Activated CD4-positive, alpha-beta memory T cell treated with anti-CD3 and anti-CD28 coated beads, Interleukin-2, amount 10 ng/mL, durations not matched to agents 7 days and 5 days (primary cell): ENCODE results near the gene CEACAM20. TPM values are rescaled to one million over a fixed set of nuclear protein-coding genes. Genes with fewer than 3 reads are reported as not detected.
A peak's percentile ranks its signal among the peaks of the same experiment; 100 is the strongest.
"Not testable (repeated sequence)": the region's sequence is repeated elsewhere in the genome, so short reads cannot be mapped to it uniquely, and the experiment has no call there.

ENCODE experiments used
- CTCF ChIA-PET: fragments of 350-600 bp; sonication (Branson Sonifier 250); formaldehyde crosslinking; loops from one replicate; lab custom pipeline; 2021; ENCODE audit warnings: antibody characterized with exemption, inconsistent platforms; lab: Charles Lee
- POLR2A ChIA-PET: fragments of 350-600 bp; sonication (Branson Sonifier 250); formaldehyde crosslinking; loops from one replicate; lab custom pipeline; 2021; ENCODE audit warnings: antibody characterized with exemption; lab: Charles Lee
- DNase-seq: peaks from one replicate; pipeline ENCODE4 v3.0.0-alpha.2; 2020
- H3K27ac Mint-ChIP-seq: one replicate; pipeline ENCODE4 v1.8.0; 2021; ENCODE audit warnings: mild to moderate bottlenecking, mixed read lengths
- H3K27me3 Mint-ChIP-seq: one replicate; pipeline ENCODE4 v1.8.0; 2021; ENCODE audit warnings: mixed read lengths
- H3K36me3 Mint-ChIP-seq: one replicate; pipeline ENCODE4 v1.8.0; 2021; ENCODE audit warnings: low read depth, mixed read lengths
- H3K4me1 Mint-ChIP-seq: one replicate; pipeline ENCODE4 v1.8.0; 2021; ENCODE audit warnings: mixed read lengths
- H3K4me3 Mint-ChIP-seq: one replicate; pipeline ENCODE4 v1.8.0; 2021; ENCODE audit warnings: mild to moderate bottlenecking, mixed read lengths
- H3K9me3 Mint-ChIP-seq: one replicate; pipeline ENCODE4 v1.8.0; 2021; ENCODE audit warnings: mixed read lengths
- total RNA-seq, 2 experiments: library from RNA; stranded (reverse); gene quantifications; one replicate each; pipeline ENCODE4 v1.2.3, GENCODE V29; 2021

The CEACAM20 gene
- total RNA-seq, 2 experiments from 2014 or later: not detected

DNA sequence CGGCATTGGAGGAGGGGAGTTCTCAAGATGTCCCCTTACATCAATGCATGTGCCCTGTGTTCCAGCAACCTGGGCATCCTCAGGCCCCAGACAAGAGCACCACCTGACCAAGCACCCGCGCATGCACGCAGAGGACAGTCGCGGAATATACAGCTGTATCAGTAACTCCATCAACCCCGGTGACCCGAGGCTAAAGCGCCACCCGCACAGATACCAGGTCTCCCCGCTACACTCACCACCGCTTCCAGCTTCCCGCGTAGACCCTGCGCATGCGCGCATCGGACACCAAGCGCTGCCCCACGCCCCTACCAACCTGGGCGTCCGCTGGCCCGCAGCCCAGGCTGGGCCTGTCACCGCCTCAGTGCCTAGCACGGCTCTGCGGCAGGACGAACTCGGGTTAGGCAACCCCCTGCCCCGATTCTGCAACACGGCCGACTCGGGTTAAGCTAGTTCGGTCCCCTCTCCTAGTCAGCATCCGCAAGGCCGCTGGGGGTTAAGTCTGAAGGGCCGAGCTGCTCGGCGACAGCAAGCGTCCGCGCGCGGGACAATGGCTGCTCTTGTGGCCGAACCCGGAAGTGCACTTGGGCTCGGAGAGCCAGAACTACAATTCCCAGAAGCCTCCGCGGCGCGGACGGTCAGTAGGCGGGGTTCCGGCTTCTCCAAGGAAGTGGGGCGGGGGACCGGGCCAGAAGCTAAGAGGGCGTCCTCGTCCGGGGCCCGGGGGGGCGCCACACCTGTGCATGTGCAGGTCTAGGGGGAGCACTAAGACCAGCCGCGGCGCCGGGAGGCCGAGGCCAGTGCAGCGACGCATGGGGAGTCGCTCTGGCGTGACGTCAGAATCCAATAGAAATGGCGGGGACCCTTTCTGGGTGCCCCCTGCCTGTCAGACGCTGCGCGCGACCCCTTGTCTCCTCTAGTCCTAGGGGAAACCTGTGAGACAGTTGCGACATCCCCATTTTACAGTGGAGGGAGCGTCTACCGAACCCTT lies 29.2 kb downstream of the CEACAM20 start, which contains the start of gene ZNF180:
Gene ZNF180 (minus strand): TSS at position 561 of the 988 bp plus-strand sequence. CDS start 3,188 bp downstream, outside the sequence.
- peak within 1 kb of the TSS; percentile 86 for H3K27ac Mint-ChIP-seq
- peak within 1 kb of the TSS; percentile 97 for H3K4me3 Mint-ChIP-seq
- H3K4me1 Mint-ChIP-seq: peaks cover 35% of the 10 kb centered on the region
- H3K9me3 Mint-ChIP-seq: peaks cover 52% of the 10 kb centered on the region
- ChIA-PET CTCF (interaction anchor here (0.8 to 1.4 kb wide), 4 partner anchors 10 to 832 kb away, joined by 3 to 5 read pairs (median 4); no protein-coding TSS in a partner anchor), POLR2A (interaction anchor here (1.1 to 2.4 kb wide), 10 partner anchors 9 to 587 kb away, joined by 3 to 14 read pairs (median 6); partner anchors contain the start of genes ZNF226 and ZNF235)
- H3K27me3 Mint-ChIP-seq: no peaks in the 10 kb centered on the region
- peaks cover 55% of the 10 kb centered on the region for H3K36me3 Mint-ChIP-seq
- peak; percentile 94 for DNase-seq

DNA sequence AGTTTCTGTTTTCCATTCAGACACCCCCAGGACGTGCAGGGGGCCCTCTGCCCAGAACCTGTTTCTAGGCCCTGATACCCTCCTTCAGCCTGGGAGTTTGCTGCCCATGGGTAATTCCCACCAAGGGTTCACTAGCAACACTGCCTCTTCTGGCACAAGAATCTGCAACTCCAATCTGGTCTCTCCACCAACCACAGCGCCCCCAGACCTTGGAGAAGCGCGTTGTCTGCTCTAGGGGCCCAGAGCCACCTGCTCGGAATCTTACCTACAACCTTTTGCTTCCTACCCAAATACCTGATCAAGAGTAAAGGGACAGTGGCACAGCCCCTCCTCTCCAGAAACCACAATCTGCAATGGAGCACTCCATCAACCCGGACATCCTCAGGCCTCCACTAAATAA lies 29.9 kb downstream of the CEACAM20 start:
- H3K4me1 Mint-ChIP-seq: peaks cover 37% of the 10 kb centered on the region
- ChIA-PET CTCF (interaction anchor here (0.6 to 1.4 kb wide), 3 partner anchors 145 to 498 kb away, joined by 3 to 4 read pairs (median 4); no protein-coding TSS in a partner anchor), POLR2A (interaction anchor here (1.1 to 2.4 kb wide), 8 partner anchors 8 to 586 kb away, joined by 3 to 14 read pairs (median 8); partner anchors contain the start of genes ZNF226 and ZNF235)
- H3K27me3 Mint-ChIP-seq: no peaks in the 10 kb centered on the region
- peaks cover 62% of the 10 kb centered on the region for H3K36me3 Mint-ChIP-seq
- peaks cover 57% of the 10 kb centered on the region for H3K9me3 Mint-ChIP-seq
- H3K27ac Mint-ChIP-seq: peak overlapping the region; percentile 86
- H3K4me3 Mint-ChIP-seq: peak overlapping the region; percentile 97
- no peak for DNase-seq

DNA sequence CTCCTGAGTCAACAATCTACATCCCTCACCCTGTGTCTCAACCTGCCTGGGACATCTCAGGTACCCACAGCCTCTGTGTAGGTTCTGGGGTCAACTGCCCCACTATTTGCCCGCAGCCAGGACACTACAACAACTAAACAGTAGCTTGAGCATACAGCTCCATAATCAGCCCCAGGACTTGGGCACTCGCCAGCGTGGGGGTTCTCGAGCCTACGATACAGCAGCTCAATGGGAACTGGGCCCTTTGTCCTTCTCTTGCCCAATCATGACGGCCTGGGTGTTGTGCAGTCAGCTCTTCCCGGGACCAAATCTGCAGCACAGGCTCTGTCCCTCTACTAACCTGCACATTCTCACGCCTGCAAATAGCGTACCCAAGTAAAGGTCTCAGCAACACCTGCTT lies 30.5 kb downstream of the CEACAM20 start:
- H3K27ac Mint-ChIP-seq: no peak overlapping the region
- peaks cover 59% of the 10 kb centered on the region for H3K9me3 Mint-ChIP-seq
- H3K27me3 Mint-ChIP-seq: no peaks in the 10 kb centered on the region
- ChIA-PET POLR2A (interaction anchor here (1.4 to 2.4 kb wide), 4 partner anchors 8 to 284 kb away, joined by 5 to 11 read pairs (median 8); partner anchors contain the start of gene ZNF235), CTCF (interaction anchor here (0.6 kb wide), 1 partner anchor 190 kb away, joined by 4 read pairs; no protein-coding TSS in a partner anchor)
- no peak for DNase-seq
- H3K4me1 Mint-ChIP-seq: peaks cover 37% of the 10 kb centered on the region
- peaks cover 68% of the 10 kb centered on the region for H3K36me3 Mint-ChIP-seq
- peak overlapping the region; percentile 97 for H3K4me3 Mint-ChIP-seq

DNA sequence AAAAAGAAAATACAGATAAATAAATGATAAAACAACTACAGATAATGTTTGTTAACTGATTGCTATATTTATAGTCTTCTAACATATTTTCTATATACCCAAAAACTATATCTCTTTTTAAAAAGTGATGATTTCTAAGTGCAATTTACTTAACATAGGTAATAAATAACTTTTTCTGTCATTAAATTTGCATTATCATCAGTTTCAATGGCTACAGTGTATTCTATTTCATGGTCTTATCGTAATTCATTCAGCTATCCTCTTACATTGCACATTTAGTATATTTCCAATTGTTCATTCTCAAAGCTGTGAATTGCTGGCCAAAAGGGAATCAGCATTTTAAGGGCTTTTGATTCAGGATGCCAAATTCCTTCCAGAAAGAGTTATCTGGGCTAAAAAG lies 32.8 kb downstream of the CEACAM20 start:
- H3K4me1 Mint-ChIP-seq: peaks cover 37% of the 10 kb centered on the region
- no peak for DNase-seq
- H3K27ac Mint-ChIP-seq: no peak overlapping the region
- H3K36me3 Mint-ChIP-seq: peaks cover 91% of the 10 kb centered on the region
- H3K4me3 Mint-ChIP-seq: no peak overlapping the region
- peaks cover 76% of the 10 kb centered on the region for H3K9me3 Mint-ChIP-seq
- CTCF ChIA-PET: no interaction called here
- POLR2A ChIA-PET: no interaction called here
- no peaks in the 10 kb centered on the region for H3K27me3 Mint-ChIP-seq

DNA sequence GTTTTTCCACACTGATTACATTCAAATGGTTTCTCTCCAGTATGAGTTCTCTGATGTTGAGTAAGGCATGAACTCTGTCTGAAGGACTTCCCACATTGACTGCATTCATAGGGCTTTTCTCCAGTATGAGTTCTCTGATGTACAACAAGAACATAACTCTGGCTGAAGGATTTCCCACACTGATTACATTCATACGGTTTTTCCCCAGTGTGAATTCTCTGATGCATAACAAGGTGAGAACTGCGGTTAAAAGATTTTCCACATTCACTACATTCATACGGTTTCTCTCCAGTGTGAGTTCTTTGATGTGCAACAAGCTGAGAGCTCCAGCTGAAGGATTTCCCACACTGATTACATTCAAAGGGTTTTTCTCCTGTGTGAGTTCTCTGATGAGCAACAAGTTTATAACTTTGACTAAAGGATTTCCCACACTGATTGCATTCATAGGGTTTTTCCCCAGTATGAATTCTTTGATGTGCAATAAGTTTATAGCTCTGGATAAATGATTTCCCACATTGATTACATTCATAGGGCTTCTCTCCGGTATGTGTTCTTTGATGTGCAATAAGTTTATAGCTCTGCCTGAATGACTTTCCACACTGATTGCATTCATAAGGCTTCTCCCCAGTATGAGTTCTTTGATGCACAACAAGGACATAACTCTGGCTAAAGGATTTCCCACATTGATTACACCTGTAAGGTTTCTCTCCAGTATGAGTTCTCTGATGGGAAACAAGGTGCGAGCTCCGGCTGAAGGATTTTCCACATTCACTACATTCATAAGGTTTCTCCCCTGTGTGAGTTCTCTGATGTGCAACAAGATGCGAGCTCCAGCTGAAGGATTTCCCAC lies 52.7 kb downstream of the CEACAM20 start:
- Mint-ChIP-seq H3K27ac (peak overlapping the region; percentile 16), H3K4me3 (no peak overlapping the region), H3K4me1 (no peaks in the 10 kb centered on the region), H3K36me3 (peaks cover 92% of the 10 kb centered on the region), H3K27me3 (no peaks in the 10 kb centered on the region), H3K9me3 (peaks cover 86% of the 10 kb centered on the region)
- ChIA-PET POLR2A (interaction anchor here (1.0 to 1.1 kb wide), 3 partner anchors 21 to 23 kb away, joined by 3 to 5 read pairs (median 3); partner anchors contain the start of gene ZNF180), CTCF (no interaction called here)
- DNase-seq: no peak

DNA sequence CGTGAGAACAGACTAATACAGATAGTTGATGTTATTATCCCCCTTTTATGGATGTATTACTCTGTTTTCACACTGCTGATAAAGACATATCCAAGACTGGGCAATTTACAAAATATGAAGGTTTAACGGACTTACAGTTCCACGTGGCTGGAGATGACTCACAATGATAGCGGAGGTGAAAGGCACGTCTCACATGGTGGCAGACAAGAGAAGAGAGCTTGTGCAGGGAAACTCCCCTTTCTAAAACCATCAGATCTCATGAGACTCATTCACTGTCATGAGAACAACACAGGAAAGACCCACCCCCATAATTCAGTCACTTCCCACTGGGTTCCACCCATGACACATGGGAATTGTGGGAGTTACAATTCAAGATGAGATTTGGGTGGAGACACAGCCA lies 60.7 kb downstream of the CEACAM20 start:
- H3K9me3 Mint-ChIP-seq: peaks cover 80% of the 10 kb centered on the region
- H3K4me3 Mint-ChIP-seq, H3K27ac Mint-ChIP-seq, POLR2A ChIA-PET, CTCF ChIA-PET, H3K4me1 Mint-ChIP-seq, DNase-seq, H3K27me3 Mint-ChIP-seq: not testable (repeated sequence)
- H3K36me3 Mint-ChIP-seq: peaks cover 33% of the 10 kb centered on the region

DNA sequence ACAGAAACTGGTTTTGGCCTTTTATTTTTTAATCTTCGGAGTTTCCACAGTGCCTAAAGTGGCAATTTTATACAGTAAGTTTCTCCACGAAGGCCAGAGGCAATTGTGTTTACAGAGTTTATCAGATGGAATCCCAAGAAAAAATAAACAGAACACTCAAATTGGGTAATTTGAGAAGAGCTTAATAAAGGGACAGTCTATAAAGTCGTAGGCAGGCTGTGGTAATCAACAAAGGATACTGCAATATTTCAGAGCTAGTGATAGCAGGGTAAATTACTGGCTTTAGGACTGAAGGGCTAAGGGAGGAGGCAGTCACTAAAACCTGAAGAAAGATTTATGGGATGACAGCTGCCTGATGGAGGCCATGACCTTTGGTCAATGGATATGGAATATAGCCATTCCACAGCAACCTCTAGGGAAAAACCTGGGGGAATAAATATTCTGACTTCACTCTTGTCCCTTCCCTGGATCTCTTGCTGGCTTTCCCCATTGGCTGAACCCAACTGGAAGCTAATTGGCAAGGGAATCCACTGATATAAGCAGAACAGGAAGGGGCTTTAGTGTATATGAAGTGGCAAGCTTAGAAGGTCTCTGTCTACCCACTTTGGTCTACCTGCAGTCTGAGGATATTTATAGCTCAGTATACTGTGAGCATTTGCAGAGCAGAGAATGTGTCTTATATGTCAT lies 66.7 kb downstream of the CEACAM20 start:
- H3K36me3 Mint-ChIP-seq, H3K4me1 Mint-ChIP-seq, POLR2A ChIA-PET, H3K27ac Mint-ChIP-seq, H3K27me3 Mint-ChIP-seq, H3K4me3 Mint-ChIP-seq, DNase-seq, CTCF ChIA-PET: not testable (repeated sequence)
- H3K9me3 Mint-ChIP-seq: peaks cover 53% of the 10 kb centered on the region

Other genes with a start within 250 kb of the CEACAM20 start
- gene ZNF235, start 224.7 kb downstream of the CEACAM20 start, total RNA-seq: 1 to 10 TPM; 5.2 to 5.9 TPM
- gene ZNF112, start 173.0 kb downstream of the CEACAM20 start, total RNA-seq: not detected
- gene ZNF285, start 128.1 kb downstream of the CEACAM20 start, total RNA-seq: under 1 TPM; 0.48 to 0.60 TPM
- under 1 TPM; 0.05 to 0.55 TPM for gene ZNF229, start 81.2 kb downstream of the CEACAM20 start, total RNA-seq
- gene ZNF180, start 29.2 kb downstream of the CEACAM20 start, total RNA-seq: 10 to 100 TPM in 1 of 2 experiments, 1 to 10 TPM in 1; 9.7 to 11.0 TPM
- gene IGSF23, start 83.9 kb upstream of the CEACAM20 start, total RNA-seq: not detected
- gene PVR, start 114.2 kb upstream of the CEACAM20 start, total RNA-seq: 1 to 10 TPM; 1.7 to 2.1 TPM
- under 1 TPM in 1 of 2 experiments, not detected in 1; 0.30 TPM for gene CEACAM19, start 141.8 kb upstream of the CEACAM20 start, total RNA-seq
- not detected for gene CEACAM16, start 169.5 kb upstream of the CEACAM20 start, total RNA-seq
- 10 to 100 TPM; 63.4 to 66.6 TPM for gene BCL3, start 219.0 kb upstream of the CEACAM20 start, total RNA-seq
- not detected for gene CBLC, start 248.2 kb upstream of the CEACAM20 start, total RNA-seq